H1 (cell line): ENCODE results near the gene ARHGAP25. TPM values are rescaled to one million over a fixed set of nuclear protein-coding genes. Genes with fewer than 3 reads are reported as not detected.

Experiments used
- CTCF ChIA-PET: fragments of 300-600 bp; sonication (Branson Sonifier 250); formaldehyde crosslinking; loops from one replicate; lab custom pipeline; 2021; ENCODE audit not compliant: partially characterized antibody; lab: Charles Lee
- POLR2A ChIA-PET: fragments of 300-600 bp; sonication (Branson Sonifier 250); formaldehyde crosslinking; loops from one replicate; lab custom pipeline; 2021; ENCODE audit warnings: inconsistent platforms; ENCODE audit not compliant: partially characterized antibody; lab: Charles Lee
- DNase-seq, 2 experiments: peaks; one replicate each; pipeline versions ENCODE4 v3.0.0 to v3.0.0-alpha.2; 2010 to 2022; ENCODE audit warnings: low spot score in 2 of 2, low read depth in 1 of 2, mixed read lengths in 1 of 2
- FAIRE-seq: peaks from 2 replicates; lab custom pipeline; 2011; peaks lifted over from hg19 to GRCh38; lab: Jason Lieb, UNC
- H2AFZ ChIP-seq: 2 replicates; pipeline ENCODE4 v1.8.1; 2012; ENCODE audit warnings: low read length, inconsistent platforms
- H2AK5ac ChIP-seq: 2 replicates; pipeline ENCODE4 v1.6.1; 2013; ENCODE audit warnings: low read depth, low read length
- H2BK120ac ChIP-seq: replicated peaks from 2 replicates; pipeline ENCODE3; 2013; ENCODE audit warnings: low read depth, low read length, inconsistent platforms
- H2BK12ac ChIP-seq: 2 replicates; pipeline ENCODE4 v1.6.1; 2013; ENCODE audit warnings: low read depth, low read length
- H2BK15ac ChIP-seq: 2 replicates; pipeline ENCODE4 v1.6.1; 2013; ENCODE audit warnings: low read length
- H2BK20ac ChIP-seq: 2 replicates; pipeline ENCODE4 v1.6.1; 2013; ENCODE audit warnings: low read length
- H2BK5ac ChIP-seq: 2 replicates; pipeline ENCODE4 v1.6.1; 2013; ENCODE audit warnings: low read depth, low read length
- H3K14ac ChIP-seq: 2 replicates; pipeline ENCODE4 v1.6.1; 2013; ENCODE audit warnings: inconsistent platforms; ENCODE audit not compliant: insufficient read length
- H3K18ac ChIP-seq: 2 replicates; pipeline ENCODE4 v1.6.1; 2013; ENCODE audit warnings: low read length; ENCODE audit errors: extremely low read depth
- H3K23ac ChIP-seq: 2 replicates; pipeline ENCODE4 v1.6.1; 2013; ENCODE audit warnings: inconsistent platforms; ENCODE audit not compliant: insufficient read length
- H3K23me2 ChIP-seq: 2 replicates; pipeline ENCODE4 v1.6.1; 2013; ENCODE audit warnings: low read depth, low read length
- H3K27ac ChIP-seq: 2 replicates; pipeline ENCODE4 v1.6.1; 2011; ENCODE audit warnings: low read depth, low read length, inconsistent platforms
- H3K27me3 ChIP-seq, 4 experiments: replicated peaks in 1 of 4; 1 replicate in 1 of 4; 2 replicates in 3 of 4; pipeline versions ENCODE4 v1.6.1 to v1.8.1; 2011 to 2013; ENCODE audit warnings: low read length in 3 of 4, mild to moderate bottlenecking in 3 of 4, inconsistent platforms in 2 of 4, mixed read lengths in 2 of 4, moderate library complexity in 1 of 4; ENCODE audit not compliant: control insufficient read depth in 3 of 4, insufficient read depth in 3 of 4; ENCODE audit errors: extremely low read depth in 1 of 4
- H3K36me3 ChIP-seq, 4 experiments: 2 replicates each; pipeline versions ENCODE4 v1.6.1 to v1.8.1; 2011 to 2013; ENCODE audit warnings: mild to moderate bottlenecking in 4 of 4, low read length in 3 of 4, moderate library complexity in 2 of 4, control low read depth in 1 of 4, inconsistent platforms in 1 of 4; ENCODE audit not compliant: insufficient read depth in 4 of 4, control insufficient read depth in 2 of 4
- H3K4ac ChIP-seq: replicated peaks from 2 replicates; pipeline ENCODE3; 2013; ENCODE audit warnings: low read length, low read depth, mixed read lengths, inconsistent platforms; ENCODE audit not compliant: insufficient read length
- H3K4me1 ChIP-seq, 4 experiments: replicated peaks in 1 of 4; 1 replicate in 1 of 4; 2 replicates in 3 of 4; pipeline versions ENCODE4 v1.6.1 to v1.8.1; 2011 to 2013; ENCODE audit warnings: low read length in 3 of 4, inconsistent platforms in 2 of 4, mixed read lengths in 1 of 4; ENCODE audit not compliant: insufficient read depth in 4 of 4, control insufficient read depth in 3 of 4
- H3K4me2 ChIP-seq, 2 experiments: 2 replicates each; pipeline versions ENCODE4 v1.6.1 to v1.8.1; 2011 to 2013; ENCODE audit warnings: low read depth in 2 of 2, low read length in 2 of 2, control low read depth in 1 of 2, inconsistent platforms in 1 of 2, mild to moderate bottlenecking in 1 of 2; ENCODE audit not compliant: insufficient read depth in 1 of 2
- H3K4me3 ChIP-seq, 4 experiments: fragments of 200-600, 300-600 bp in 1 of 4; sonication (generic), shearing (Covaris generic), sonication (Bioruptor Twin) in 1 of 4; 2 replicates each; pipeline versions ENCODE4 v1.5.1 to v1.8.1; 2011 to 2016; ENCODE audit warnings: low read length in 4 of 4, low read depth in 3 of 4, control low read depth in 2 of 4, inconsistent platforms in 2 of 4, mild to moderate bottlenecking in 2 of 4, mixed read lengths in 1 of 4, moderate library complexity in 1 of 4; ENCODE audit not compliant: insufficient read depth in 2 of 4; ENCODE audit errors: extremely low read depth in 1 of 4
- H3K56ac ChIP-seq: replicated peaks from 2 replicates; pipeline ENCODE3; 2013; ENCODE audit warnings: low read depth, mild to moderate bottlenecking, mixed read lengths, low read length, inconsistent platforms; ENCODE audit not compliant: insufficient read length
- H3K79me1 ChIP-seq: 2 replicates; pipeline ENCODE4 v1.6.1; 2013; ENCODE audit warnings: low read depth, low read length, control low read depth
- H3K79me2 ChIP-seq, 2 experiments: 2 replicates each; pipeline versions ENCODE4 v1.6.1 to v1.8.1; 2012 to 2013; ENCODE audit warnings: low read length in 2 of 2, mild to moderate bottlenecking in 2 of 2, inconsistent platforms in 1 of 2; ENCODE audit not compliant: insufficient read depth in 2 of 2, control insufficient read depth in 1 of 2
- H3K9ac ChIP-seq, 4 experiments: replicated peaks in 1 of 4; 1 replicate in 1 of 4; 2 replicates in 3 of 4; pipeline versions ENCODE4 v1.6.1 to v1.8.1; 2011 to 2013; ENCODE audit warnings: low read depth in 3 of 4, low read length in 3 of 4, control low read depth in 2 of 4, mild to moderate bottlenecking in 2 of 4, moderate library complexity in 2 of 4, inconsistent platforms in 1 of 4; ENCODE audit errors: extremely low read depth in 1 of 4
- H3K9me3 ChIP-seq, 2 experiments: 2 replicates each; pipeline versions ENCODE4 v1.6.1 to v1.8.1; 2012 to 2013; ENCODE audit warnings: mild to moderate bottlenecking in 2 of 2, moderate library complexity in 2 of 2, control low read depth in 1 of 2, inconsistent platforms in 1 of 2, low read depth in 1 of 2, low read length in 1 of 2, mixed read lengths in 1 of 2; ENCODE audit not compliant: insufficient read depth in 2 of 2
- H4K20me1 ChIP-seq, 2 experiments: replicated peaks in 1 of 2; 2 replicates each; pipeline versions ENCODE3 to v1.8.1; 2011 to 2013; ENCODE audit warnings: inconsistent platforms in 2 of 2, low read length in 2 of 2, mild to moderate bottlenecking in 1 of 2; ENCODE audit not compliant: insufficient read depth in 2 of 2, control insufficient read depth in 1 of 2
- H4K5ac ChIP-seq: 2 replicates; pipeline ENCODE4 v1.6.1; 2013; ENCODE audit warnings: low read length, low read depth, mixed read lengths, inconsistent platforms; ENCODE audit not compliant: insufficient read length
- H4K8ac ChIP-seq: 2 replicates; pipeline ENCODE4 v1.8.0; 2013; ENCODE audit warnings: mild to moderate bottlenecking, moderate library complexity, low read length, inconsistent platforms; ENCODE audit not compliant: insufficient read depth; ENCODE audit errors: extremely low read depth
- H4K91ac ChIP-seq: replicated peaks from 2 replicates; pipeline ENCODE3; 2013; ENCODE audit warnings: low read length, mixed read lengths, inconsistent platforms; ENCODE audit not compliant: insufficient read length
- BACH1 ChIP-seq: IDR thresholded peaks from 2 replicates; pipeline ENCODE4 v1.6.1; 2012; ENCODE audit warnings: low read length, improper control_type of control experiment
- CBX5 ChIP-seq: fragments of 300-800, 300-1000 bp; sonication (generic); IDR thresholded peaks from 2 replicates; pipeline ENCODE4 v1.7.1; 2016; ENCODE audit warnings: antibody characterized with exemption, low read length, low read depth
- CREB1 ChIP-seq: IDR thresholded peaks from 2 replicates; pipeline ENCODE4 v1.6.1; 2012; ENCODE audit warnings: inconsistent platforms
- POU5F1 ChIP-seq: IDR thresholded peaks from 2 replicates; pipeline ENCODE4 v1.6.1; 2011; ENCODE audit warnings: low read depth, mild to moderate bottlenecking, low read length, moderate library complexity
- SIX5 ChIP-seq: IDR thresholded peaks from 2 replicates; pipeline ENCODE4 v1.6.1; 2011; ENCODE audit warnings: mild to moderate bottlenecking, low read depth, low read length
- WGBS, 2 experiments: shearing (Covaris generic) in 1 of 2; methylation state at CpG; one replicate each; pipeline versions ENCODE4 v1.1.6 to v1.1.7; 2013 to 2015; ENCODE audit warnings: low lambda C conversion rate in 2 of 2, mixed read lengths in 2 of 2, inconsistent platforms in 1 of 2, low coverage in 1 of 2, missing lambda C conversion rate in 1 of 2; ENCODE audit not compliant: insufficient replicate concordance in 2 of 2, insufficient coverage in 1 of 2, insufficient read length in 1 of 2; ENCODE audit errors: extremely low coverage in 1 of 2, missing lambda C conversion rate in 1 of 2; 5-methylcytosine and 5-hydroxymethylcytosine counted together
- polyA plus RNA-seq, 7 experiments: library from polyadenylated mRNA; depleted of rRNA in 3 of 7; stranded (reverse) in 5 of 7; unstranded in 2 of 7; fragments of >200 nt in 5 of 7; fragments of 200-250 nt in 2 of 7; gene quantifications; 1 replicate in 5 of 7; 2 replicates in 1 of 7; 4 replicates in 1 of 7; pipeline versions ENCODE4 v1.2.1 to v1.2.3, GENCODE V29; 2011 to 2013; ENCODE audit warnings: missing spikeins in 2 of 7, mixed read lengths in 2 of 7
- total RNA-seq: library from RNA; stranded (reverse); fragmentation: NEBNext Ultra II Directional; extraction: Animal tissue kit (Norgen Biotek cat#: 25700); gene quantifications from 2 replicates; pipeline ENCODE4 v1.2.1, GENCODE V29; 2021

ARHGAP25 gene
- total and polyA plus RNA-seq, 2 of the 8 experiments (the other 6 are each of a cell fraction or from before 2014, with no cell fraction given), result 1.00 to 1.2 TPM

GRCh38 chr2:68767031-68767961 is 32.7 kb downstream of the ARHGAP25 start:
- no peak overlapping the region for H2BK5ac ChIP-seq
- H3K4ac ChIP-seq, result no peak overlapping the region
- H3K4me3 ChIP-seq, result no peak overlapping the region
- no peaks in the 10 kb centered on the region for H4K20me1 ChIP-seq
- CTCF ChIA-PET, result interaction anchor here (0.6 to 3.4 kb wide), 9 partner anchors 12 to 160 kb away, joined by 3 to 22 read pairs (median 3); no protein-coding TSS in a partner anchor
- H3K14ac ChIP-seq, result no peak overlapping the region
- H3K9ac ChIP-seq, result no peak overlapping the region
- no peaks in the 10 kb centered on the region for H3K79me2 ChIP-seq
- DNase-seq, result no peak
- no peaks in the 10 kb centered on the region for H3K36me3 ChIP-seq
- no peak overlapping the region for H4K8ac ChIP-seq
- peak overlapping the region; percentile 18; the same call in 1 of the 2 replicates for H2BK12ac ChIP-seq
- no peaks in the 10 kb centered on the region for H3K27me3 ChIP-seq
- H2BK120ac ChIP-seq, result no peak overlapping the region
- no peak overlapping the region for H3K56ac ChIP-seq
- H3K18ac ChIP-seq, result no peak overlapping the region
- no peak for FAIRE-seq
- no peak overlapping the region for H4K91ac ChIP-seq
- POLR2A ChIA-PET, result no interaction called here
- H2BK15ac ChIP-seq, result no peak overlapping the region
- no peak overlapping the region for H3K27ac ChIP-seq
- H3K23me2 ChIP-seq, result no peaks in the 10 kb centered on the region
- H3K9me3 ChIP-seq, result no peaks in the 10 kb centered on the region
- no peaks in the 10 kb centered on the region for H3K79me1 ChIP-seq
- no peak overlapping the region for H4K5ac ChIP-seq
- WGBS, 2 experiments, result 91% methylated on average over 16 of the region's 19 CpGs; no CpG with 5 or more reads in 1 of the 2 experiments
- H2AFZ ChIP-seq, result no peak overlapping the region
- H3K4me2 ChIP-seq, result no peak overlapping the region
- no peak overlapping the region for H3K23ac ChIP-seq
- no peak overlapping the region for H2AK5ac ChIP-seq
- H3K4me1 ChIP-seq, result peaks cover 1 to 9% (median 6%) of the 10 kb centered on the region in 4 experiments; a peak in 4 of 7 replicates
- H2BK20ac ChIP-seq, result no peak overlapping the region
- no peak for TF ChIP-seq CREB1
- TF ChIP-seq SIX5, result no peak
- TF ChIP-seq BACH1, result no peak
- TF ChIP-seq CBX5, result no peak
- no peak for TF ChIP-seq POU5F1
